ENCODE data around the gene ZNF22. TPM values are rescaled to one million over a fixed set of nuclear protein-coding genes. Genes with fewer than 3 reads are reported as not detected.

Gene ZNF22
- total and polyA plus RNA-seq, 12 donors = 11.0 to 17.2 (median 15.6) TPM

DNA sequence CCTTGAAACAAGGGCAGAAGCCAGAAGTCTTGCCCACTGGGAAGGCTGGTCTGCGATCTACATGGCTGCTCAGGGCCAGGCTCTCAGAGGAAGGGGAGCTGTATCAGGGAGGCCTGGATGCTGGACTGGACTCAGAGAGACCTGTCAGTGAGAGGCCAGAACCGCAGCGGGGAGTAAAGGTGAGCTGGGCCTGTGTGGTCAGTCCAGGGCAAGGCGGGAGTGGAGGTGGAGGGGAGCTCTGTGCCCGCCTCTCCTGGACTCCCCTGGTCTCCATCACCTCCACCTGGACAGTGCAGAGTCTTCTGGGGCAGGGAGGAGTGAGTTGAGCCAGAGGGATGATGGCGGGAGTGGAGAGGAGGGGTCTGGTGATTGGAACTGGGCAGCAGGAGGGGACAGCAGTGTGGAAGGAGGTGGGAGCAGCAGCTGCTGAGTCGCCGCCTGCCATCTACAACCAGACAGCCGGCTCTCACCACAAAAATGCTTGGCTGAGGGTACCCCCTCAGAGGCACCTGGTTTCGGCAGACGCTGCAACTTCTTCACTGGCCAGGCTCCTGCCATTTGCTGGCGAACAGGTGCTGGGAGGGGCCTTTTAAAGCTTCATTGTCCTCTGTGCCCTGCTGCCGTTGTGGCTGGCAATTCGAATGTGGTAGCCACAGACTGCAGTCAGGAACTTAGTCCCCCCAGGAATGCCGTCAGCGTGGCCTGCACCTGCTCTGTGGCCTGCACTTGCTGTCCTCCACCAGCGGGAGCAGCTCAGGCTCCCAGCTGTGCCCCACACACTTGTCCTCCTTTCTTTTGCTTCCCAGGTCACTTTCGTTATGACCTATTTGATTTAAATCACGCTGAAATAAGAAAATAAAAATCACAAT lies 37.6 kb upstream of the ZNF22 start:
- DNase-seq (peak in 1 of 2 donors; percentile 22), ATAC-seq (peak in 2 of 8 donors; percentile 11)
- H3K9me3 ChIP-seq = no peaks in the 10 kb centered on the region
- no peaks in the 10 kb centered on the region for H3K36me3 ChIP-seq
- peak overlapping the region; percentile 86 to 98 (median 92) for H3K27ac ChIP-seq
- no peaks in the 10 kb centered on the region for H3K27me3 ChIP-seq
- peak overlapping the region in 8 of 10 donors; percentile 7 to 92 (median 70) for H3K4me3 ChIP-seq
- intact Hi-C loops (cut with DNase I) = no loop called here
- H3K4me1 ChIP-seq = peaks cover 42 to 94% (median 91%) of the 10 kb centered on the region in 9 donors
- 56 to 67% methylated on average over 19 of the region's 19 CpGs for WGBS, 2 donors
- TF ChIP-seq, protein P1, sequence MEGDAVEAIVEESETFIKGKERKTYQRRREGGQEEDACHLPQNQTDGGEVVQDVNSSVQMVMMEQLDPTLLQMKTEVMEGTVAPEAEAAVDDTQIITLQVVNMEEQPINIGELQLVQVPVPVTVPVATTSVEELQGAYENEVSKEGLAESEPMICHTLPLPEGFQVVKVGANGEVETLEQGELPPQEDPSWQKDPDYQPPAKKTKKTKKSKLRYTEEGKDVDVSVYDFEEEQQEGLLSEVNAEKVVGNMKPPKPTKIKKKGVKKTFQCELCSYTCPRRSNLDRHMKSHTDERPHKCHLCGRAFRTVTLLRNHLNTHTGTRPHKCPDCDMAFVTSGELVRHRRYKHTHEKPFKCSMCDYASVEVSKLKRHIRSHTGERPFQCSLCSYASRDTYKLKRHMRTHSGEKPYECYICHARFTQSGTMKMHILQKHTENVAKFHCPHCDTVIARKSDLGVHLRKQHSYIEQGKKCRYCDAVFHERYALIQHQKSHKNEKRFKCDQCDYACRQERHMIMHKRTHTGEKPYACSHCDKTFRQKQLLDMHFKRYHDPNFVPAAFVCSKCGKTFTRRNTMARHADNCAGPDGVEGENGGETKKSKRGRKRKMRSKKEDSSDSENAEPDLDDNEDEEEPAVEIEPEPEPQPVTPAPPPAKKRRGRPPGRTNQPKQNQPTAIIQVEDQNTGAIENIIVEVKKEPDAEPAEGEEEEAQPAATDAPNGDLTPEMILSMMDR (IDR thresholded peaks at IDR 0.05) = peak in 6 of 9 donors; percentile 17 to 43 (median 34)

DNA sequence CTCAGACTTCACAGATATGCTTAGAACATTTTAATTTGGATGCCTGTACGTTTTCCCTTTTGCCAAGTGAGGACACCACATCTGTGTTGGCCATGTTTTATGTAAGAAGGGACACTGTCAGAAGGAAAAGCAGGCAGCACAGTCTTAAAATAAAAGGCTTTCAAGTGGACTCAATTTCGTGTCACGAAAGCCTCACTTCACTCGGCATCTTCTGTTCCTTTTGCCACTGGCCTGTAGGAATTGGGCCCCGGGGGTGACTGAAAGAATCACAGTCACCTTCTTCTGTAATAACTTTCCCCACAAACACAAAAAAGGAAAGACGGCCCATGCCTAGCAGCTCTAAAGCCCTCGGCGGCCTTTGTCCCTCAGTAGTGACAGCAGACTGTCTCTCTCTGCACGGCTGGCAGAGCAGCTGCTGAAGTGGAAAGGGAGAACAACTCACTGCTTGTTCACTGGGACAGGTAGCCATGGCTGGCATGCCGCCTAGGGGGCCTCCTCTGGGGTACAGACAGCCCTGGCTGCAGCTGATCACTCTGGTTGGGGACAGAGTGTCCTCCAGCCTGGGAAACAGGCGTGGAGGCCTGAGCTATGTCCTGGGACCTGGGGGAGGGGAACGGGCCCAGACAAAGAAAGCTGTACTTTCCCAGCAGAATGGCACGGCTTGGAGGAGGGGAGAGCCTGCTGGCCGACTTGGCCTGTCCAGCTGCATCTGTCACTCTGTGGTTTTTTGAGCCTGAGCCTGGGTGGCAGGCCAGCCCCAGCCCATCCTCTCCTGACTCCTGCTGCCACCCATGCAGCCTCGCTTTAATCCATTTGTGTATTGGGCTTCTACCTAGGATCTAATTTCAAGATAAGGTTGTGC lies 36.7 kb upstream of the ZNF22 start:
- WGBS, 2 donors = 30 to 38% methylated on average over 15 of the region's 15 CpGs
- intact Hi-C loops (cut with DNase I) = no loop called here

DNA sequence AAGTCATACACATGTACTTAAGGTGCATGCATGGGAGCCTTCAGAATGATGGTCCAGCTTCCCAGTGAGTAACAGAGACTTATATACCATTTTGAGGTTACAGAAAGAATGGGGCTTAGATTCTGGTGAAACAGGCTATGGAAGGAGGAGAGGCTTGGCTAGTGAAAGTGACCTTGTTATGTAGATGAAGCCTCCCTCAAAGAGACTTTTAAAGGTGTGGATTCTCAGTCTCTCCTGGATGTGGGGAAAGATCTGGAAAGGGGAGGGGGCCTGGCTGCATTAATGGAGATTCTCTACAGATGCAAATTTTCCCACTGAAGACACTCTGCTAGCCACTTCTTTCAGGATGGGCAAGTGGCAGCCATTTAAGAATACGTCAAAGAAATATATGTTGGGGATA lies 35.6 kb upstream of the ZNF22 start:
- Histone ChIP-seq H3K27ac (peak overlapping the region; percentile 86 to 98 (median 92)), H3K36me3 (peaks cover 0 to 13% (median 0%) of the 10 kb centered on the region in 9 donors), H3K27me3 (no peaks in the 10 kb centered on the region), H3K4me1 (peaks cover 50 to 100% (median 100%) of the 10 kb centered on the region in 9 donors), H3K9me3 (no peaks in the 10 kb centered on the region), H3K4me3 (no peak overlapping the region)
- 88 to 93% methylated on average over 1 of the region's 1 CpG for WGBS, 2 donors
- ATAC-seq (no peak), DNase-seq (peak in 1 of 2 donors; percentile 1)
- TF ChIP-seq, protein P1 (IDR thresholded peaks at IDR 0.05) = no peak
- intact Hi-C loops (cut with DNase I) = no loop called here

More for the DNA sequence above, 36.7 kb upstream of the ZNF22 start:
- Histone ChIP-seq H3K27me3 (no peaks in the 10 kb centered on the region), H3K4me3 (peak overlapping the region in 7 of 10 donors; percentile 19 to 92 (median 68)), H3K4me1 (peaks cover 44 to 94% (median 93%) of the 10 kb centered on the region in 9 donors), H3K9me3 (no peaks in the 10 kb centered on the region), H3K36me3 (peaks cover 0 to 2% (median 0%) of the 10 kb centered on the region in 9 donors), H3K27ac (peak overlapping the region; percentile 86 to 98 (median 92))
- ATAC-seq (peak; percentile 8 to 80 (median 43)), DNase-seq (peak; percentile 65 to 83)
- TF ChIP-seq, protein P1 (IDR thresholded peaks at IDR 0.05) = no peak

DNA sequence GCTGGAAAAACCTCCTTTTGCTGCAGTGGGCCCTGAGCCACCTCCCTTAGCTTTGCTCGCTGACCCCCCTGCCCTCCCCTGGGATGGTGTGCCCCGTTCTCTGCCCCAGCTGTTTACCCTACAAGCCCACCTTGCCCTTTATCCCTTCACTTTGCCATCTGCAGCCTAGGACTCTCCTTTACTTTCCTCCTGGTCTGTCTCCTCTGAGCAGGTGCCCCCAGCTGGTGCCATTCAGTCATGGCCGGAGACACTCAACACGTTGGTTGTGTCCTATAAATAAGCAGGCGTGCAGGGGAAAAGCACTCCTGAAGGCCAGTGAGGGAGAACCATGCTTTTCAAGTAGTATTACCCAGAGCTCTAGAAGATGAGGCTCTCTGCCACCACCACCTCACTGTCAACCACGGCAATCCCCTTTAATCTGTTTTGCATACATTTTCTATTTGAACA lies 35.0 kb upstream of the ZNF22 start:
- Histone ChIP-seq H3K4me1 (peaks cover 50 to 100% (median 96%) of the 10 kb centered on the region in 9 donors), H3K27me3 (no peaks in the 10 kb centered on the region), H3K27ac (peak overlapping the region; percentile 86 to 98 (median 92)), H3K36me3 (peaks cover 0 to 18% (median 2%) of the 10 kb centered on the region in 9 donors), H3K4me3 (no peak overlapping the region), H3K9me3 (no peaks in the 10 kb centered on the region)
- intact Hi-C loops (cut with DNase I) = no loop called here
- TF ChIP-seq, protein P1 (IDR thresholded peaks at IDR 0.05) = peak in 7 of 9 donors; percentile 10 to 39 (median 19)
- DNase-seq (peak in 1 of 2 donors; percentile 44), ATAC-seq (peak in 6 of 8 donors; percentile 6 to 48 (median 26))
- WGBS, 2 donors = 49 to 57% methylated on average over 6 of the region's 6 CpGs
